Stimulated activated CD4-positive, alpha-beta T cell treated with anti-CD3 and anti-CD28 coated beads, Interleukin-12 subunit alpha, Interleukin-12 subunit beta, amount 100 ng/mL, for 4 hours (primary cell): Measurements from ENCODE around the gene GTF2A2.
"Not testable (repeated sequence)": the region's sequence is repeated elsewhere in the genome, so short reads cannot be mapped to it uniquely, and the experiment has no call there.

Experiments
- DNase-seq: peaks from one replicate; pipeline ENCODE4 v3.0.0-alpha.2; 2020

The GTF2A2 gene, protein sequence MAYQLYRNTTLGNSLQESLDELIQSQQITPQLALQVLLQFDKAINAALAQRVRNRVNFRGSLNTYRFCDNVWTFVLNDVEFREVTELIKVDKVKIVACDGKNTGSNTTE

DNA sequence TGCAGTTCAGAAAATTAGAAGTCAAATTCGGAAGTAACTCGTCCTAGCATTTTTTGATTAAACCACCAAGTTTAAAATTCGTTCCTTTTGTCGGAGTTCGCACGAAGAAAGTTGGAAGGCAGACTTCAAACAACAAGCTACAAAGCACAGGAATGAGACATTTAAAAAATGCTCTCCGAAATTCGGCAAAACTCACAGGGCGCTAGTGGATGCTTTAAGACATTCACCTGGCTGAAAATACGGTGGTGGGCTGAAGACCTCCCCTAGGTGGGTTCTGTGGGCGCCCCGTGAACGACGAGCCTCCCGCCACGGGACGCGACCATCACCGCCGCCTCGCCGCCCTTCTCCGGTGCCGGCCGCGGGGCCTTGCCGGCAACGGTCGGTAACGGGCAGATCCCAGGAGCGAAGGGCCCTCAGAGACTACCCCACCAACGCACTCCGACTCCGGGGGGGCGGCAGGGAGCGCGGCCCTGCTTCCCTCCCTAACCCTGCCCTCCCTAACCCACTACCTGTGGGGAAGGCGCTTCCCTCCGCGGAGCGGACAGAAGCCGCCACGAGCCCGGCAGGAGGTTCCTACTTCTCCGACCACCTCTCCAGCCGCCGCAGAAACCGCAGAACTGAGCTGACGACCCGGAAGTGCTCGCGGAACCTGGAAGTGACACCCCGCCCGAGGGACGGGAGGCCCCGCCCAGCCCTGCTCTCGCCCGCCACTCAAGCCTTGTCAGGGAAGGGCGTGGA, at the start of gene GTF2A2:
Gene GTF2A2, minus strand, starts transcription at position 619 of the 738 bp plus-strand sequence. CDS start 5,238 bp downstream, outside the sequence.
- peak; percentile 90 for DNase-seq

DNA sequence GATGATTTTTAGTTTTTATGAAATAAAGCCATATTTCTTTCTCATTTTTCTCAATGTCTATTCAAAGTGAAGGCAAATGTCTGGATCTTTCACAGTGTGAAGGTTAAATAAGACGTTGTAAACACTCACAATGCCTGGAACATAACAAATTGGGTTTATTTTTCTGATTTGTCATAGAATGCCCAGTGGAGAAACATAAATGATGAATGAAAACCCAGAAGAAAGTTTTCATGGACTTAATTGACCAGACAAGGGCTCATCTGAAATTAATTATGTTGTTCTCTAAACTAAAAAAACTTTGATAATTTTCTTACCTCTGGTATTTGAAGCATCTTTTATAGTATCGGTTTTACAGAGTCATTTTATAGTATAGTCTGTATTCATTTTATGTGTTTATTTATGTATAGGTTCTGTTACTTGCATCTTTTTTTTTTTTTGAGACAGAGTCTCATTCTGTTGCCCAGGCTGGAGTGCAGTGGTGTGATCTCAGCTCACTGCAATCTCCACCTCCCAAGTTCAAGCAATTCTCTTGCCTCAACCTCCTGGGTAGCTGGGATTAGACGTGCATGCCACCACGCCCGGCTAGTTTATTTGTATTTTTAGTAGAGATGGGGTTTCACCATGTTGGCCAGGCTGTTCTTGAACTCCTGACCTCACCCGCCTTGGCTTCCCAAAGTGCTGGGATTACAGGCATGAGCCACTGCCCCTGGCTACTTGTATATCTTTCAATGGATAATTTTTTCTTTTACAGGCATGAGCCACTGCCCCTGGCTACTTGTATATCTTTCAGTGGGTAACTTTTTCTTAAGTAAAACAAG, 46.9 kb upstream of the GTF2A2 start:
- DNase-seq, result no peak

DNA sequence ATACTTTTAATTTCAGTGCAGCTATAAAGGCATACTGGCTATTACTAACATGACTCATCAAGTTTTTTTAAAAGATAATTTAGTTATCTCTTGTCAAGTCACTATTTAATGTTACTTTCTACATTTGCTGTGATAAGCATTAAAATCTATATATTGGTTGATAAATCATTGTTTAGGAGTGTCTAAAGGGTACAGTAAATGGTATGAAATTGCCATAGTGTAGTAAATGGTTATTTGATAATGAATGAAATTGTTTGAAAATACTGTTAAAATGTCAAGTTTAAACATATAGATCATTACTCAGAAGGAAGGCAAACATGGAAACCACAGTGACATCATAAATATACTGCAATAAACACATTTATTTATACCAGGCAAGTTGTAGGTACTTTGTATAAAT, 45.0 kb upstream of the GTF2A2 start:
- no peak for DNase-seq

DNA sequence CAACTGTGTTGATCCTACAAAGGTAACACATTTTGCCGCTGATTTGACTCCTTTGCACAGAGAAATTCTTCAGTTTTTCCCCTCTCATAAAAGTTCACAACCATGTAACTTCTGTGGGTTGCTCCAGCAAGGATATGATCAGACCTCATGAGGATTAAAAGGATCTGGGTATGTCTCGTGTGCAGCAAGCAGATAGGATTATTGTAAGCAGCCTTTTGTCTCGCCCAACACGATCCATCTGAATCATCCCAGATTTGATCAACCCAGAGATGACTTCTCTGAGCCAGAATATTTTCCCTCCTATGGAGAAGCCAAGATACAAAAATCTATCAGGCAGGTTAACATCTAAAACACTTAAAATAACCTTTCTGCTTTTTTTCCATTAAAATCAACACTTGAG, 44.6 kb upstream of the GTF2A2 start:
- DNase-seq, result no peak

DNA sequence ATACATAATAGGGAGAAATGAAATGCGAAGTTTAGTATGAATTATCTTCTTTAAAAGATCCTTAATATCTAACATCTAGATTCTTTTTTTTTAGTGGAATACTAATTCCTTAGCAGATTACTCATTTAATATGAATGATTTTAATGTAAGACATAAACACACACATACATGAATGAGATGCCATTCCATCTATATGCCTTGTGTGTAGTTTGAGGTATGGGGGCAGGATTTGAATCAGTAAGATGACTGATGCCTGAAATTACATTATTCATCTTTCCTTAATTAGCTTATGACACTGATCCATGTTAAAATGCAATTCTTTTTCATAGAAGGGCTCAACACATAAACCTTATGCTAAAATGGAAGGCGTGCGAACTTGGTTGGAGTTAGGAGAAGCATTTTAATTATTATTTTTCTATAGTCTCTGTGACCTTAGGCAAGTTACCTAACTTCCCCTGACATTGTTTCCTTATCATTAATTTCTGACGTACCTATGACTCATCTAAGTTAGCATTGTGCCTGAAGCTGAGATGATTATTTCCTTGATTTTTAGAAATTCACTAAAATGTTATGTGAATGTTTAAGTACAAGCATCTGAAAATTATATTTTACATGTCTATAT, 42.6 kb upstream of the GTF2A2 start:
- no peak for DNase-seq

DNA sequence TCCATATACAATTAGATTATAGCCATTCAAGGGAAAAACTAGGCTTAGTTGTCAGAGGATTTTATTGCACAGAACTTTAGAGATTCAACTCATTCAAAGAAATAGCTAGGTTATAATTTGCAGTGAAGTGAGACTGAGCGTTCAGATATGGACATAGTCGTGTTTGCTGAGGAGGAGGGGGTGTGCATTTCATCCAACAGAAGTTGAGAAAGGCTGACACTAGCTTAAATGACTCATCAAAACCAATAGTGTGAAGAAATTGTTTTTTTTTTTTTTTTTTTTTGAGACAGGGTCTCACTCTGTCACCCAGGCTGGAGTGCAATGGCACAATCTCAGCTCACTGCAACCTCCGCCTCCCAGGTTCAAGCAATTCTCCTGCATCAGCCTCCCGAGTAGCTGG, 40.8 kb upstream of the GTF2A2 start:
- DNase-seq, result not testable (repeated sequence)

DNA sequence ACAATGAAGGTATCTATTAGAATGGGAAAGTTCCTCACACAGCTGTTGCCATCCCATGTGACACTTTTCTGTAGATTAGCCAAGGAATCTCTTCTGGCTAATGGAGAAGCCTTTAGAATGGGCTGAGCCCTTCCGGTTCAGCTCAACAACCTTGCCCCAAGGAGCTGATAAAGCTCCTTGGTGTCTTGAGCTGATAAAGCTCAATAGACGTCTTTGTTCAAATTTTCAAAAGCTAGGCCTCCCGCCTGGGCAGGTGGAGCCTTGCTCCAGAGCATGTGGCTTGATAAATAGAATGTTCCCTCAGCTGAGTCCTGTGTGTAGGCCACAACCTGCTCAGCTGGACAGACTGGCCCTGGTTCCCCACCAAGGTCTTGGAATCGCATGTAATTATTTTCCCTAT, 39.0 kb upstream of the GTF2A2 start:
- DNase-seq, result no peak

DNA sequence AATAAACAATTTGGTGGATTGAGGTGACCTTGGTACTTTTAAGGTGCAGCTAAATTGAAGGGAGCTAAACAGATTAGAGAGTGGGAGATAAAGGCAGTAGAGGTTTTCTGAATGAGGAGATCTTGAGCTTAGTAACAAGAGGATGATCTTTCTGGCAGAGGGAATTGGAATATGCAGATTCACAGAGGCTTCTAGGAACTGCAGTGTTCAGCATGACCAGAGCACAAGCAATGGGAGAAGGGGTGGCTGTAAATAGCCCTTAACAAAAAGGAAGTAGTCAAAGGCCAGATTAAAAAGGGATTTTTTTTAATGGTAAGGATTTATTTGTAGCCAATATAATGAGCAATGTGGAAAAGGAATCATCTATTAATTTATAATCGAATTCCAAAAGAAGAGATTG, 37.5 kb upstream of the GTF2A2 start:
- no peak for DNase-seq

DNA sequence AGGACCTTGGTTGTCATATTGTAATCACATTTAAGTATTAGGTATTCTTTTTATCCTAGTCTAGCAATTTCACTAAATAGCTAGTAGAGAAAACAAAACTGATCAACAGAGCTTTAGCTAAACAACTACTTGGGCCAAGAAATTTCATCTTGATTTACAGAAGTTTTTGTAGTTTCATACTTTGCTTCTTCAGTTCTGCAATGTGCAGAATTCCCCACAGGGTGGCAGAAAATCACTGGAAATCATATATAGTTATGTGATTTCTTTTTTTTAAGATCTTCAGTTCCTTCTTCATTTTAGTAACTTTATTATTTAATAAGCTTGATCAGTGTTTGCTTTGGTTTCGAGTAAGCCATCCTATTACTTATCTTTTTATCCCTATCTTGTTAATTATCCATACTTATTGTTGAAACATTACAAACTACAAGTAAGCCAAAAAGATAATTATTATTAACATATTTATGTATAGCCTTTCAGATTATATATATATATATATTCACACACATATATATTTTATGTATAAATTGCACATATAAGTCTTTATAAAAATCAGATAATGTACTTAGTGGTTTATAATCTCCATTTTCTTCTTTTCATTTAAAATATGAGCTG, 34.0 kb upstream of the GTF2A2 start:
- peak; percentile 8 for DNase-seq

DNA sequence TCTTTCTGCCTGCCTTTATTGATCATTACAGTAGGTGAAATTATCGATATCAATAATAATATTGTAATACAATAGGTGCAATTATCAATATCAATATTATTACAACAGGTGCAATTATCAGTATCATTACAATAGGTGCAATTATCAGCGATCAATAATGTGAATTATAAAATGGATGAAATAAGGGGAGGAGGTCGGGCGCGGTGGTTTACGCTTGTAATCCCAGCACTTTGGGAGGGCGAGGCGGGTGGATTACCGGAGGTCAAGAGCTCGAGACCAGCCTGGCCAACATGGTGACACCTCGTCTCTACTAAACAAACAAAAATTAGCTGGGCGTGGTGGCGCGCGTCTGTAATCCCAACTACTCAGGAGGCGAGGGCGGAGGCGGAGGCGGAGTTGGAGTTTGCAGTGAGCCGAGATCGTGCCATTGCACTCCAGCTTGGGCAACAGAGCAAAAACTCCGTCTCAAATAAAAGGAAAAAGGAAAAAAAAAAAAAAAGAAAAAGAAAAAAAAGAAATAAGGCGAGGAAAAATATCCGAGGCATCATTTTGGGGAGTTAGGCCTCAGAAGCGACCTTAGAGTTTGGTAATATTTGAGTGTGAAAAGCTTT, 32.4 kb upstream of the GTF2A2 start:
- DNase-seq, result peak; percentile 43

DNA sequence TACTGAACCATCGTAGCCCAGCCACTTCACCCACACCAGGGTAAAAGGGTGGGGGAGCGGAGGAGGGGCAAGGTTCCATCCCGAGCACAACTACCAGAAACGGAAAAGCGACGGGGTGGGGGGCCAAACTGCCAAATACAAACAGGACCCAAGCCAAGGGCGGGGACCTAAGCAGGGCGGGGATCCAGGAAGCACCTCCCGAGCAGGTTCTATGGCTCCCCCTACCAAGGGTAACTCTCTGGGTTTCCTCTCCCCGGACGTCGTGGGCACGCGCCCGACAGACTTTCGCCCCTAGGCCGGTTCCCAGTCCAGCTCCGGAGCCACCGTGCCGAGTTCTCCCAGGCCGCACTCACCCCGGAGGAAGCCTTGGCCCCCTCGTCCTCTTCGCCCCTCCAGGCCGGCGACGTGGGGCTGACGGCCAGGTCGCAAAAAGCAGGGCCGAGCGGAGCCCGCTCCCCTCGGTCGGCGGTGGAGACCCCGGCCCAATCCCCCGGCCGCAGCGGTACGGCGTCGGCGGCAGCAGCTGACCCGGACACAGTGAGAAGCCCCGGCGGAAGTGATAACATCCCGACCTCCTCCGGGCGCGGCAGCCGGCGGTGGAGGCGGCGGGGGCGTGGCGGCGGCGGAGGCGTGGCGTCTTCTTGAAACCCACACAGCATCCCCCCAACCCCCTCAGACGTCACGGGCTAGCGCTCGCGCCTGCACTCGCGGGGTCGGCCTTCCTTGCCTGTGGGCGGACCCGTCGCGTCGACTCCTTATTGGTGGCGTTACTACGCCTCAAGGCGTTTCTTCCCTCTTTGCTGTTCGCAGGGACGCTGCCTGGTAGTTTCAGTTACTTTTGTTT, 31.7 kb upstream of the GTF2A2 start, which contains the start of gene BNIP2:
Gene BNIP2, minus strand, starts transcription at position 539 of the 844 bp plus-strand sequence. CDS start 6,863 bp downstream, outside the sequence.
- peak; percentile 96 for DNase-seq

DNA sequence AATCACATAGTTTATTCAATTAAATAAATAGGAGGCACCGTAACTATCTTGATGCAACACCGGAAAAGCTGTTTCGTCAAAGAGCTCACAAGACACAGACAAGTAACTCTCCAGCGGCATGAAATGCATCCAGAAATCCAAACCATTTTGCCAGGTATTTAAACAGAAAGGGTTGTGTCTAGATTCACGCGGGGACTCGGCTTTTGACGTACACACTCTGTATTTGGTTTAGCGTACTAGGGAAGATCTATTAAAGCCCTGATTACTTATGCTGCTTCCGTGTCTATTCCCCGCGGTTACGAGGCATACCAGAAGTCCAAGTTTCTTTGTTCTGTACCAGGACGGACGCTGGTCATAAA, 31.1 kb upstream of the GTF2A2 start:
- no peak for DNase-seq

DNA sequence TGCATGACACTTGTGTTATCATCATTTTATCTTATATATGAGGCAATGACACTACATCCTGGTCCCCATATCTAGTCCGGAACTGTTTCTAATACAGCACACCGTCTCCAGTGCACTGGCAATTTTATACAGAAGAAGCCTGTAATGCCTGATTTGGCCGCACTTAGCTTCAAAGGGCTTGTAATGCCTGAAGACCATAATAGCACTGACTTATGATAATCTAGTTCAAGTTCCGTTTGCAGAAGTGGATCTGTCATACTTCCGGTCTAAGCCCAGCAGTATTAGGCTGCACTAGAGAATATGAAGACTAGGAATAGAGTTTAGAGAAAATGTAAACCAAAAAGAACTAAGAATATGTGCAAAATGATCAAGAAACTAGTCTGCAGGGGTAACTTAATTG, 30.5 kb upstream of the GTF2A2 start:
- DNase-seq, result no peak

DNA sequence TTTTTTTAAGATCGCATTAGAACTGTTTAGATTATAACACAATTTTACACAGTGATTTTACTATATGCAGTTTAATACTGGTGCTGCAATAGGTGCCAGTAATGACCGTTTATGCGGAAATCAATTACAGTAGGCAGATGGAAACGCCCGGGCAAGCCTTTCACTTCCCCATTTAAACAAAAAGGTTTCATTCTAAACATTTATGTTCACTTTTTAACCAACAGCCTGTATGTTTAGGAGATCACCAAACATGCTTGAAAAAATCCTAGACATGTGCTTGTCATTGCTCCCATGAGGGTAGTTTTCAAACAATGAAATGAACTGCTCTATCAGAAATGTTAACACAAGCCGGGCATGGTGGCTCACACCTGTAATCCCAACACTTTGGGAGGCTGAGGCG, 29.1 kb upstream of the GTF2A2 start:
- DNase-seq, result no peak

DNA sequence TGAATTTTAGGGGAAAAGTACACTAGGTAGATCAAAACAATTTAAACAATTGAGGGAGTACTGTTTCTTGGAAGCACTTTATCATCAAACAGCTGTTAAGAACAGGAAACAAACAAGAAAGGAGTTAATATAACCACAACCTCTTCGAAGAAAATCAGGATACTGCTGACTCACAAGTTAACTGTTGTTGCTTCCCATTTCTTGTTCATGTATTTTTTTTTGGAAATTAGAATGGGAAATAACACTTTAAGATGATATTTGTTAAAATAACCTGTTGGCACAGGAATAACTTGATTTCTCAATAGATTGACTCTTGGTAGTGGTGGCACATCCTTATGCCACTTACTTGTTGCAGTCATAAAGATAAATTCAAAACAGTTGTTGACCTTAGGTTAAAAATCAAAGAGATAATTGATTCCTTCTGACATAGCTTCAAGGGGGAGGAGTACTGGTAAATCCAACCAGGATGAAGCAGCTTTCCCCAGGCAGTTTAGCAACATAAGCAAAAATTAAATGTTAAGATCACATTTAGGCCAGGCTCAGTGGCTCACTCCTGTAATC, 28.5 kb upstream of the GTF2A2 start:
- DNase-seq, result no peak

DNA sequence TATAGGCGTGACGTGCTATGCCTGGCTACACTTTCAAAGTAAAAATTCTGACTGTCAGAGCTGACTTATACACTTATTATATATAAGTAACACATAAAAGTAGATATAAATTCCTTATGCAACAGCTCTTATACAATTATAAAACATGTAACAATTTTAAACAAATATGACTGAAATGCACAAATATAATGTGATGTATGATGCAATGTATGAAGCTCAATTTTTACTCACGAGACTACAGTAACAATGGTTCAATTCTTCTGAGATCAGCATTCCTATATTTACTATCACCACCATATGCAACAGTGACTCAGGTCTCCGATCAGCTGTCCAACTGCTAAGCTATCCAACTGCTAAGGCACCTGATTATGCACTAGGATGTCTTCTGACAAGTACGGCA, 23.6 kb upstream of the GTF2A2 start:
- DNase-seq, result no peak

DNA sequence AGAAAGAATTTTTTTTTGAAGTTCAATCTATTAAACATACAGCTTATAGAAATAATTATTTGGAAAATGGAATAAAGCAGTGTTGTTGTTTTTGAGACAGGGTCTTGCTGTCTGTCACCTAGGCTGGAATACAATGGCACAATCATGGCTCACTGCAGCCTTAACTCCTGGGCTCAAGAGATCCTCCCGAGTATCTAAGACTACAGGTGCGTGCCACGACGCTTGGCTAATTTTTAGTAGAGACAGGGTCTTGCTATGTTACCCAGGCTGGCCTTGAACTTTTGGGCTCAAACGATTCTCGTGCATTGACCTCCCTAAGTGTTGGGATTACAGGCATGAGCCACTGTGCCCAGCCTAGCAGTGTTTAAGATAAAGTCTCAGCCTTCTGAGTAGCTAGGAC, 23.0 kb upstream of the GTF2A2 start:
- no peak for DNase-seq

DNA sequence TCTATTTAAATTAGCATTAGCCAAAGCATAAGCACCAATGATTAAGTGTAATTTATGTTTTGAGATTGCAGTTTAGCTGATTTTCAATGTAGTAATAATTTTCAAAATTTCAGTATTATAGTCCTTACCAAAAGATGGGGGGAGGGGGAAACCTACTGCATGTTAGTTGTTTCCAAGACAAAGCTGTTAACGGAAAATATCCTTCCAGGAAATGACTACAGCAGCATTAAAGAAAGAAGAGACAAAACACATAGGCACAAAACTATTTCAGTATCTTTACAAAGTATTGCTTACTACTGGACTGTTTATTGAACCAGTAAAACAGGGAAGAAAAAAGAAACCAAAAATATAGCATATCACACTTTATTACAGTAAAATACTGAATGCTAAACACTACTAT, 21.3 kb upstream of the GTF2A2 start:
- no peak for DNase-seq

DNA sequence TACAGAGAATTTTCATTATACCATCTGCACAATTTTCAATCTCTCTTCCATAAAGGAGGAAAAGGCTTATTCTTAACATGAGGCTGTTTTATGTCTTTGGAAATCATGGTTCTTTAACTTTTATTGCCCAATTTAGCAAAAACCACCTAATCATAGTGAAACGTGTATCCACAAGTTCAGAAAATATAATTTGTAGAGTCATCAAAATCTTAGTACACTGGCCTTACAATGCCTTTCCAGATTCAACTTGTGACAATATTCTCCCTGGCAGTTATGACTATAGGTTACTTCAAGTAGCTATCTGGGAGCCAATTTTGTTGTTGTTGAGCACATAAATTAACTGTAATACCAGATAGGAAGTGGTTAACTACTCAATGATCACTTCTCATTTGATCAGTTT, 20.9 kb upstream of the GTF2A2 start:
- DNase-seq, result no peak

DNA sequence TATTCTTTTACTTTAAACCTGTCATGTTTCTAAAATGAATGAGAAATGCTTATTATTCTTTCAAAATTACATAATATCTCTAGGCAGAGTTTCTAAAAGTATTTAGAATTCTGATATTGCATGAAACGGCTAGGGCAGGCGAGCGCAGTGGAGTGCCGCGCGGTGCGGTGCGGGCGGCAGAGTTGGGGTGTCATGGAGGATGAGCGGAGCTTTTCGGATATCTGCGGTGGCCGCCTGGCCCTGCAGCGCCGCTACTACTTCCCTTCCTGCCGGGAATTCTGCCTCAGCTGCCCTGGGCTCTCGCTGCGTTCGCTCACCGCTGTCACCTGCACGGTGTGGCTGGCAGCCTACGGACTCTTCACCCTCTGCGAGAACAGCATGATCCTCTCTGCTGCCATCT, 19.2 kb upstream of the GTF2A2 start:
- no peak for DNase-seq

DNA sequence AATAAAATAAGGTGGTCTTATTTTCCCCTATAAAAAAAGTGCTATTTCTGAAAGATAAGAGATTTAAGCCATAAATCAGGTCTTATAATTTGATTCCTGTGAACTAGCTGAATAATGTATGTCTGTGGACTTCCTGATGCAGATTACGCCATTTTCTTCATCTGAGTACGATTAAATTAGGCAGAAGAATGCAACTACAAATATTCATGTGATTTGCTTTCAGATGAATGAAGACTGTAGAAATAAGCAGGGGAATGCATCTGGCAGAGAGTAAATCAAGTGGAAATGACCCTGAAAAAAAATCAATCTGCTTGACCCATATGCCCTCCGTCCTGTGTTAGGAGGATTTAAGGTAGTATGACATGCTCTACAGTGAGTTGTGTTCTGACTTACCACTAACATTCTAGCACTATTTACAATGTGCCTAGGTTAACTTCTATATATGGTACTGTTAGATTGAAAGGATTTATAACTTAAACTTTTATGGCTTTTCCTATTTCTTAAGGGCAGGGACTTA, 17.1 kb upstream of the GTF2A2 start:
- no peak for DNase-seq
